GM12875 (cell line): ENCODE data around the gene ZBTB14.

Source experiments
- H3K4me3 ChIP-seq: one replicate; pipeline ENCODE4 v1.5.1; 2011; ENCODE audit warnings: low read depth, low read length, control low read depth
- CTCF ChIP-seq: IDR thresholded peaks from 2 replicates; pipeline ENCODE4 v1.5.1; 2011; ENCODE audit warnings: low read depth, mild to moderate bottlenecking, control low read depth, inconsistent platforms, low read length, moderate library complexity, borderline replicate concordance; ENCODE audit not compliant: insufficient read depth

The ZBTB14 gene

GRCh38 chr18:5298156-5298852 is 2.8 kb upstream of the ZBTB14 start:
- no peak overlapping the region for H3K4me3 ChIP-seq
- TF ChIP-seq CTCF, result no peak

GRCh38 chr18:5297597-5297996 is 2.1 kb upstream of the ZBTB14 start:
- TF ChIP-seq CTCF, result no peak
- H3K4me3 ChIP-seq, result no peak overlapping the region

- TF ChIP-seq CTCF, result no peak
Measured at GRCh38 chr18:5296706-5297320, 1.3 kb upstream of the ZBTB14 start.

GRCh38 chr18:5295981-5296705 is 617 bp upstream of the ZBTB14 start:
- peak overlapping the region; percentile 60 for H3K4me3 ChIP-seq
- no peak for TF ChIP-seq CTCF

More at GRCh38 chr18:5296706-5297320, 1.3 kb upstream of the ZBTB14 start:
- peak overlapping the region; percentile 58 for H3K4me3 ChIP-seq

- H3K4me3 ChIP-seq, result peak overlapping the region; percentile 66
- TF ChIP-seq CTCF, result no peak
Measured at GRCh38 chr18:5294457-5295230, 882 bp downstream of the ZBTB14 start.

- H3K4me3 ChIP-seq, result peak overlapping the region; percentile 66
- TF ChIP-seq CTCF, result no peak
Measured at GRCh38 chr18:5294113-5294456, 1.4 kb downstream of the ZBTB14 start.
